Superior temporal gyrus (tissue), 1 donor: ENCODE data around the gene CREB1.
A peak's percentile ranks its signal among the peaks of the same experiment; 100 is the strongest.

Experiments
- DNase-seq: peaks from one replicate; pipeline ENCODE4 v3.0.0-alpha.2; 2016; ENCODE audit errors: extremely low spot score

Gene CREB1

DNA sequence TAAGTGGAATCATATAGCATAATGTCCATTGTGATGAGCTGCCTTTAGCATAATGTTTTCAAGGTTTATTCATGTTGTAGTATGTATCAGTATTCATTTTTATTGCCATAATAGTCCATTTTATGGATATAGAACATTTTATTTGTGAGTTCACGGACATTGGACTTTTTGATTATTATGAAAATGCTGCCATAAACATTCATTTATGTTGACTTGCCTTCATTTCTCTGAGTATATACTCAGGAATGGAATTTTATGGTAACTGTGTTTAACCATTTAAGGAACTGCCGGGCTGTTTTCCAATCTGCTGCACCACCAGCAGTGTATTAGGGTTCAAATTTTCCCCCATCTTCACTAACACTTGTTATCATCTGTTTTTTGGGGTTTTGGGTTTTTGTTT lies 12.2 kb downstream of the CREB1 start:
- DNase-seq: no peak

GRCh38 chr2:207543272-207543671 lies 13.5 kb downstream of the CREB1 start:
- DNase-seq: no peak

GRCh38 chr2:207546822-207547221 lies 17.1 kb downstream of the CREB1 start:
- no peak for DNase-seq

DNA sequence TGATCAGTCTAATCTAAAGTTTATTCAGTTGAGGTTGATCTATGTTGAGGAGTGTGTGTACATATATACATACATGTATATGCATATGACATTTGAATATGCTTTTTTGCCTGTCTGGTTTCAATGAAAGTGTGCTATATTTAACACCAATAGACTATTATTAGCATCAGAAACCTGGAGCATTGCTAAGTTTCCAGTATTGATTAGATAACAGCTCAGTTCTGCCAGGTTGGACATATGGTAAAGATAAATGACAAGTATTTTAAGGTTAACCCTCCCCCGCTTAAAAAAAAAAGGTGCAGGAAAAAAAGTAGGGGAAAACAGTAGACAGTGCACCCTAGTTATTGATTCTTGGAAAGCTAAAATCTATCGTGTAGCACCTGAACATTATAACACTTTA lies 19.4 kb downstream of the CREB1 start:
- no peak for DNase-seq

GRCh38 chr2:207558079-207558491 lies 28.3 kb downstream of the CREB1 start:
- DNase-seq: no peak

DNA sequence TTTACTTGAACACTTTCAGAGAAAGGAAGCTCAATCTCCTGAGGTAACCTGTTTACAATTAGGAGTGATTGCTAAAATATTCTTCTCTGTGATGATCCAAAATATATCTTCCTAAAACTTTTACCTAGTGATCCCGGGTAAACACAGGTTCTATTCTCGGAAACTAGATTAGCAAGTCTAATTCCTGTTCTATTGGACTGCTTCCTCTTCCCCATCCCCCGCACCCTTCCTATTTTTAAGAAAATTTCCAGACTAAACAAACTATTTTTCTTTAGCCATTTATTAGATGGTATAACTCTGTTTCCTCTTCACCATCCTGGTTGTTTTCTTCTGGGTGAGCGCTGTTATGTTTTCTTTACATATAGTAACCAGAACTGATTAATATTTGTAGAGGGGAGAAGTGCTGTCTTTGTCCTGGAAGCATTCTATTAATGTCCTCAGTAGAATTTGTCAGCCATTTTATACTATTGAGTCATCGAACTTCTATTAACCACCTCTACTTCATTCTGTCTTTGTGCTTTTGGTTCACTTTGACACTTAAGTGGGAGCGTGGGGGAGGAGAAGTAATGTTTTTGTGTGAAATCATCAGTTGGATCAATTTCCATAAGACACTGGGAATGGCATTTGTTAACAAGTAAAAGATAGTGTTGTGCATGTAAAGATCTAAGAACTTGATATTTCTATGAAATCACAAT lies 31.8 kb downstream of the CREB1 start:
- no peak for DNase-seq

GRCh38 chr2:207565736-207566500 lies 36.2 kb downstream of the CREB1 start:
- DNase-seq: no peak

- no peak for DNase-seq
These were observed 37.9 kb downstream of the CREB1 start for GRCh38 chr2:207567671-207568070.

DNA sequence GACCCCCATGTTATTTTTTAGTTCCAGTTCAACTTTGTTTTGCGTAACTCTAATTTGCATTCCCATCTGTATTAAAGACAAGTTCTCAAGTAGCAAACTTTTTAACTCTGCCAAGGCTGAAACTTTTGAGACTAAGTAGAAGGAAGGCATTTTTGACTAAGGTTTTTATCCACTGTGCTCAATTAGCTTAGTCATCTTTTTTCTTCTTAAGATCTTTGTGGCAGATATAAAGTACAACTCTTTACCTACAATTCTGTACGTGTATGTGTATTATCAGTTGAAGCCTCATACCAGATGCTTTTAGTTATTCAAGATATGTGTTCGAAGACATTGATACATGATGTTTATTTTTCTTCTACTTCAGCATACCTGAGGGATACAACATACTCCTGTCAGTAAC lies 41.6 kb downstream of the CREB1 start:
- DNase-seq: no peak

DNA sequence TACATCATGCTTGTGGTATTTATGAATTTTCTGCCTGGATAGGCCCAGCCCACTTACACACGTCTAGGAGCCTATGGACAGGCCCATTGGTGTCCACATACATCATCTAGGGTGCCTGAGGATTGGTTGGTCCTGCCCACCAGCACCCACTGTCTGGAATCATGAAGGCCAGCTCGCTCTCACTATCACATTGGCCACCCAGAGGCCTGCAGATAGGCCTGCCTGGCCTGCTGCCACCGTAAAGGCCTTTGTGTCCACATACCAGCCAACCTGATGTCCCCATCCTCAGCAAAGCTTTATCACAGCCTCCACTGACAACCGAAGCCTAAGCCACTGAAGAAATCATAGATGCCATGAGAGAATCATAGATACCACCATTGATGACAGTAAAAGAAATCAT lies 55.2 kb downstream of the CREB1 start:
- no peak for DNase-seq

GRCh38 chr2:207587305-207587704 lies 57.5 kb downstream of the CREB1 start:
- no peak for DNase-seq

GRCh38 chr2:207589143-207589542 lies 59.4 kb downstream of the CREB1 start:
- no peak for DNase-seq

- no peak for DNase-seq
These were observed 63.5 kb downstream of the CREB1 start for GRCh38 chr2:207593277-207593676.

DNA sequence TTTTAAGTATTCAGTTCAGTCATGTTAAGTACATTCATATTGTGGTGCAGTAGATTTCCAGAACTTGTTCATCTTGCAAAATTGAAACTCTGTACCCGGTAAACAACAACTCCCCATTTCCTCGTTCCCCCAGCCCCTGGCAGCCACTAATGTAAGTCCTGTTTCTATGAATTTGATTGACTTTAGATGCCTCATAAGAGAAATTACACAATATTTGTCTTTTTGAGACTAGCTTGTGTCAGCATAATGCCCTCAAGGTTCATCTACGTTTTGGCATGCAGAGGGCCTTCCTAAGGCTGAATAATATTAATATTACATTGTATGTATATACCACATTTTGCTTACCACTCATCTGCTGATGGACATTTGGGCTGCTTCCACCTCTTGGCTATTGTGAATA lies 64.5 kb downstream of the CREB1 start:
- DNase-seq: no peak

DNA sequence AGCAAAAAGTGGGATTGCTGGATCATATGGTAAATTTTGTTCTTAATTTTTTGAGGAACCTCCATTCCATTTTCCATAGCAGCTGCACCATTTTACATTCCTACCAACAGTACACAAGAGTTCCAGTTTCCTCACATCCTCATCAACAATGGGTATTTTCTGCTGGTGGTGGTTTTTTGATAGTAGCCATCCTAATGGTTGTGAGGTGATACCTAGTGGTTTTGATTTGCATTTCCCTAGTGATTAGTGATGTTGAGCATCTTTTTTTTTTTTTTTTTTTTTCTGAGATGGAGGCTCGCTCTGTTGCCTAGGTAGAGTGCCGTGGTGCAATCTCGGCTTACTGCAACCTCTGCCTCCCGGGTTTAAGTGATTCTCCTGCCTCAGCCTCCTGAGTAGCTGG lies 65.0 kb downstream of the CREB1 start:
- no peak for DNase-seq

GRCh38 chr2:207599636-207600035 lies 69.9 kb downstream of the CREB1 start:
- no peak for DNase-seq

DNA sequence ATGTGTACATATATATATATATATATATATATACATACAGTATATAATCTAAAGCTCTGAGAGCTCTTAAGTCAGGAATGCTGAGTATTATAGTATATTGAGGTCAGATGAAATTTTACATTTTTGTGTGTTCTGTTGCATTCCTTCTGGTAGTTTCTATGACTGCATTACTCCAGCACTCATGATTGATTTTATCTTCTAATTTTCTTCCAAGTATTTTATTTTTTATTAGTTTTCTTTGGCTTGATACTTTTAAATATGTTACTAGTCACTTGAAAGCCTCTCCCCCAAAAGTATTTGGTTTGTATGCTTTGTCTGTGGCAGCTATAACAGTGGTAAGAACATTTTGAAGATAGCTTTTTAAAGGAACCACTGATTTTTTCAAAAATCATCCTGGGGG lies 70.5 kb downstream of the CREB1 start:
- DNase-seq: no peak

DNA sequence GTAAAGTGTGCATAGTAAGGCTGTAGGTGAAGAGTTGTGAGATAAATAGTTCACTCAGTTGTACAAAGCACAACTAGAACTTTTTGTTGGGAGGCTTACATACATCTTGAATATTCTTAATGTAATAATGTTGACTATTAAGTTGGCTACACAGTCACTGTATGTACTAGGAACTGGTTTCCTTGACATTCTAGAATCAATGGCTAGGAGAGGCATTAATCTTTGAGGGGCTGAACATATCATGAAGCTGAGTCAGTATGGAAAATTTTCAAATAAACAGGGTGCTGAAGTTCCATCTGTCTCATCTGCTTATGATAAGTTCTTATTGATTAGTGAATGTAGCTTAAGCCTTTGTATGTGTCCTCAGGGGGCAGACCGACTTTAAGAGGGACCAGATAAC lies 72.0 kb downstream of the CREB1 start:
- DNase-seq: no peak

GRCh38 chr2:207603486-207603885 lies 73.7 kb downstream of the CREB1 start:
- peak; percentile 31 for DNase-seq

DNA sequence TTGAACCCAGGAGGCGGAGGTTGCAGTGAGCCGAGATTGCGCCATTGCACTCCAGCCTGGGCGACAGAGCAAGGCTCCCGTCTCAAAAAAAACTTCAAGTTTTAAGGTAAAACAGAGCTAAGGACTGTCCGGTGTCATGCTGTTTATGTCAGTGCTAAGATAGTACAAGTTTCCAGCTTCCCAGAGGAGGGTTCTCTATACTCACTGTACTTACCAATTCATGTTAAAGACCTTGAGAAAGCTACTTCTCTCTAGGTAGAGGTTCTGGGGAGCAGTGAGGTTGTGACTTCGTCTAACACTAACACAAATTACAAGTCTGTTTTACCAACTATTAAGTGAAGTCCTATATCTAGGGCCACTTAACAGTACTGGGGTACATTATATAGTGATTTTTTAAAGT lies 76.6 kb downstream of the CREB1 start:
- no peak for DNase-seq

DNA sequence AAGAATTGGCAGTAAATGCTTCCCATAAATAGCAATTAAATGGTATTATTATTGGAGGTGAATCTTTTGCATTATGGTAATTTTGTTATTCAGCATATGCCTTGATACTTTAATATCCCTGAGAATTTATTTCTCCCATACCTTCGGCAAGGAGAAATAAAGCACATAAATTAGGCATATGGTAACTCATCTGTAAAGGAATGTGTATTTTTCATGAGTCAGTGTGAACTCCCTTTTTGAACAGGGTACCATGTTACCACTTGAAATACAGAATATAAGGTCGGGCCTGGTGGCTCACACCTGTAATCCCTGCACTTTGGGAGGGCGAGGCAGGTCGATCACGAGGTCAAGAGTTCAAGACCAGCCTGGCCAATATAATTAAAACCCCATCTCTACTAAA lies 77.1 kb downstream of the CREB1 start:
- no peak for DNase-seq

- peak; percentile 24 for DNase-seq
These were observed 83.0 kb downstream of the CREB1 start for GRCh38 chr2:207612714-207613113.

- no peak for DNase-seq
These were observed 85.1 kb downstream of the CREB1 start for GRCh38 chr2:207614824-207615223.

GRCh38 chr2:207616185-207616584 lies 86.4 kb downstream of the CREB1 start:
- DNase-seq: no peak
